SK-N-SH (cell line): ENCODE results near the gene CHERP. TPM values are rescaled to one million over a fixed set of nuclear protein-coding genes. Genes with fewer than 3 reads are reported as not detected.

Experiments used
- CTCF ChIA-PET: fragments of 300-600, 350-600 bp; formaldehyde crosslinking; extraction: SDS; loops from one replicate; lab custom pipeline; 2021; lab: Yijun Ruan, JAX
- POLR2A ChIA-PET: fragments of 350-600 bp; sonication (Branson Sonifier 250); formaldehyde crosslinking; extraction: SDS; loops from one replicate; lab custom pipeline; 2020; ENCODE audit warnings: antibody characterized with exemption, inconsistent platforms; lab: Yijun Ruan, JAX
- DNase-seq: peaks from one replicate; pipeline ENCODE4 v3.0.0; 2012
- H2AFZ ChIP-seq: fragments of 200-600 bp; sonication (generic); 2 replicates; pipeline ENCODE4 v1.8.1; 2016; ENCODE audit warnings: antibody characterized with exemption, mild to moderate bottlenecking, low read depth
- H3F3A ChIP-seq: fragments of 200-600 bp; sonication (generic); replicated peaks from 2 replicates; pipeline ENCODE3; 2016; ENCODE audit warnings: antibody characterized with exemption, mild to moderate bottlenecking; ENCODE audit not compliant: insufficient read depth
- H3K27ac ChIP-seq, 2 experiments: fragments of 200-500 bp in 1 of 2; fragments of 200-600 bp in 1 of 2; sonication (Bioruptor generic) in 1 of 2; sonication (generic), shearing (Covaris generic) in 1 of 2; 2 replicates each; pipeline versions ENCODE4 v1.5.1 to v1.6.1; 2014 to 2016; ENCODE audit warnings: low read depth in 2 of 2, inconsistent platforms in 1 of 2, low read length in 1 of 2, mild to moderate bottlenecking in 1 of 2, mixed read lengths in 1 of 2
- H3K27me3 ChIP-seq: fragments of 200-600 bp; sonication (generic), shearing (Covaris generic); 2 replicates; pipeline ENCODE4 v1.6.1; 2016; ENCODE audit warnings: mixed run types; ENCODE audit not compliant: insufficient read depth
- H3K36me3 ChIP-seq, 2 experiments: fragments of 200-500 bp in 1 of 2; fragments of 200-600 bp in 1 of 2; sonication (Bioruptor generic) in 1 of 2; sonication (generic) in 1 of 2; replicated peaks in 1 of 2; 2 replicates each; pipeline versions ENCODE3 to v1.5.1; 2014 to 2016; ENCODE audit warnings: low read length in 1 of 2, mild to moderate bottlenecking in 1 of 2; ENCODE audit not compliant: insufficient read depth in 2 of 2, control insufficient read depth in 1 of 2
- H3K4me1 ChIP-seq, 2 experiments: fragments of 200-500 bp in 1 of 2; fragments of 200-600 bp in 1 of 2; sonication (Bioruptor generic) in 1 of 2; sonication (generic), shearing (Covaris generic) in 1 of 2; 2 replicates each; pipeline versions ENCODE4 v1.5.1 to v1.6.1; 2014 to 2016; ENCODE audit warnings: low read depth in 1 of 2, low read length in 1 of 2, mixed run types in 1 of 2; ENCODE audit not compliant: insufficient read depth in 2 of 2, control insufficient read depth in 1 of 2
- H3K4me2 ChIP-seq: fragments of 200-600 bp; sonication (generic), shearing (Covaris generic); 2 replicates; pipeline ENCODE4 v1.6.1; 2017; ENCODE audit warnings: mixed run types
- H3K4me3 ChIP-seq, 2 experiments: fragments of 200-500 bp in 1 of 2; fragments of 200-600 bp in 1 of 2; sonication (Bioruptor generic) in 1 of 2; sonication (generic), shearing (Covaris generic) in 1 of 2; 2 replicates each; pipeline versions ENCODE4 v1.5.1 to v1.8.1; 2014 to 2016; ENCODE audit warnings: low read depth in 2 of 2, inconsistent platforms in 1 of 2, low read length in 1 of 2, mild to moderate bottlenecking in 1 of 2, mixed read lengths in 1 of 2, moderate library complexity in 1 of 2
- H3K79me2 ChIP-seq: fragments of 200-600 bp; sonication (generic); 2 replicates; pipeline ENCODE4 v1.8.1; 2017; ENCODE audit warnings: mild to moderate bottlenecking; ENCODE audit not compliant: insufficient read depth
- H3K9ac ChIP-seq: fragments of 200-600 bp; sonication (generic); 2 replicates; pipeline ENCODE4 v1.6.1; 2017; ENCODE audit warnings: mixed run types
- H3K9me2 ChIP-seq: fragments of 200-600 bp; sonication (generic); 2 replicates; pipeline ENCODE4 v1.6.1; 2017; ENCODE audit warnings: mixed run types
- H3K9me3 ChIP-seq: fragments of 200-600 bp; sonication (generic); 2 replicates; pipeline ENCODE4 v1.6.1; 2017; ENCODE audit warnings: mixed run types, mild to moderate bottlenecking, moderate library complexity
- H4K20me1 ChIP-seq: fragments of 200-600 bp; sonication (generic); 2 replicates; pipeline ENCODE4 v1.6.1; 2017; ENCODE audit warnings: mild to moderate bottlenecking, mixed run types; ENCODE audit not compliant: insufficient read depth
- ELF1 ChIP-seq: IDR thresholded peaks from 2 replicates; pipeline ENCODE4 v1.4.0; 2012
- EZH2phosphoT487 ChIP-seq: fragments of 200-600 bp; sonication (generic); IDR thresholded peaks from 2 replicates; pipeline ENCODE4 v1.6.1; 2017; ENCODE audit warnings: low read depth, mixed run types, mild to moderate bottlenecking, antibody characterized with exemption, moderate library complexity, borderline replicate concordance
- FOSL2 ChIP-seq: IDR thresholded peaks from 2 replicates; pipeline ENCODE4 v1.4.0; 2012; ENCODE audit warnings: low read depth, mild to moderate bottlenecking, moderate library complexity, borderline replicate concordance
- FOXJ3 ChIP-seq: sonication (generic); formaldehyde crosslinking; IDR thresholded peaks from 2 replicates; pipeline ENCODE4 v1.5.1; 2020; ENCODE audit warnings: mild to moderate bottlenecking, missing genetic modification reagents
- FOXM1 ChIP-seq: IDR thresholded peaks from 2 replicates; pipeline ENCODE4 v1.4.0; 2012; ENCODE audit warnings: low read depth, mild to moderate bottlenecking
- GABPA ChIP-seq: IDR thresholded peaks from 2 replicates; pipeline ENCODE4 v1.4.0; 2012; ENCODE audit warnings: low read depth, mild to moderate bottlenecking
- GATA2 ChIP-seq: sonication (generic); formaldehyde crosslinking; IDR thresholded peaks from 2 replicates; pipeline ENCODE4 v1.5.0; 2020; ENCODE audit warnings: mild to moderate bottlenecking, missing genetic modification reagents
- JUND ChIP-seq: IDR thresholded peaks from 2 replicates; pipeline ENCODE4 v1.4.0; 2012
- NFIC ChIP-seq: IDR thresholded peaks from 2 replicates; pipeline ENCODE4 v1.4.0; 2012; ENCODE audit warnings: borderline replicate concordance
- NRF1 ChIP-seq: IDR thresholded peaks from 2 replicates; pipeline ENCODE4 v1.6.1; 2012; ENCODE audit warnings: low read depth, mild to moderate bottlenecking, low read length
- RCOR1 ChIP-seq: fragments of 150-350 bp; IDR thresholded peaks from 2 replicates; pipeline ENCODE4 v1.6.1; 2017; ENCODE audit warnings: antibody characterized with exemption, low read length
- RXRA ChIP-seq: IDR thresholded peaks from 2 replicates; pipeline ENCODE4 v1.4.0; 2012; ENCODE audit warnings: low read depth, mild to moderate bottlenecking, borderline replicate concordance
- SMC3 ChIP-seq: IDR thresholded peaks from 2 replicates; pipeline ENCODE4 v1.6.1; 2012; ENCODE audit warnings: low read depth, low read length, improper control_type of control experiment
- TEAD4 ChIP-seq: IDR thresholded peaks from 2 replicates; pipeline ENCODE4 v1.4.0; 2012; ENCODE audit warnings: mild to moderate bottlenecking, borderline replicate concordance; ENCODE audit not compliant: insufficient read depth
- WGBS: methylation state at CpG from one replicate; pipeline ENCODE4 v1.1.6; 2017; ENCODE audit warnings: low lambda C conversion rate; 5-methylcytosine and 5-hydroxymethylcytosine counted together
- polyA plus RNA-seq, 3 experiments: library from polyadenylated mRNA; depleted of rRNA; stranded (reverse); fragments of >200 nt; gene quantifications; 2 replicates each; pipeline ENCODE4 v1.2.3, GENCODE V29; 2012
- TF ChIP-seq, protein P1 (sequence below): IDR thresholded peaks from 2 replicates; pipeline ENCODE4 v1.6.1; 2012; ENCODE audit warnings: mild to moderate bottlenecking, low read depth, low read length, moderate library complexity
- TF ChIP-seq, protein P2 (sequence below): IDR thresholded peaks from 2 replicates; pipeline ENCODE4 v1.4.0; 2012; ENCODE audit warnings: low read depth, borderline replicate concordance
- TF ChIP-seq, protein P3 (sequence below): IDR thresholded peaks from 2 replicates; pipeline ENCODE4 v1.4.0; 2012; ENCODE audit warnings: low read depth
- TF ChIP-seq, protein P4 (sequence below): fragments of 150-350 bp; IDR thresholded peaks from 2 replicates; pipeline ENCODE4 v1.6.1; 2017; ENCODE audit warnings: antibody characterized with exemption, low read length, low read depth, borderline replicate concordance
- TF ChIP-seq, protein P5 (sequence below): IDR thresholded peaks from 2 replicates; pipeline ENCODE4 v1.4.0; 2012; ENCODE audit warnings: low read depth, borderline replicate concordance
- TF ChIP-seq, protein P6 (sequence below): fragments of 200-600 bp; sonication (generic); IDR thresholded peaks from 2 replicates; pipeline ENCODE4 v1.6.1; 2017; ENCODE audit warnings: antibody characterized with exemption, mild to moderate bottlenecking, moderate library complexity

CHERP gene
- polyA plus RNA-seq, 1 of the 3 experiments (the other 2 are of a cell fraction), result 16.8 TPM

DNA sequence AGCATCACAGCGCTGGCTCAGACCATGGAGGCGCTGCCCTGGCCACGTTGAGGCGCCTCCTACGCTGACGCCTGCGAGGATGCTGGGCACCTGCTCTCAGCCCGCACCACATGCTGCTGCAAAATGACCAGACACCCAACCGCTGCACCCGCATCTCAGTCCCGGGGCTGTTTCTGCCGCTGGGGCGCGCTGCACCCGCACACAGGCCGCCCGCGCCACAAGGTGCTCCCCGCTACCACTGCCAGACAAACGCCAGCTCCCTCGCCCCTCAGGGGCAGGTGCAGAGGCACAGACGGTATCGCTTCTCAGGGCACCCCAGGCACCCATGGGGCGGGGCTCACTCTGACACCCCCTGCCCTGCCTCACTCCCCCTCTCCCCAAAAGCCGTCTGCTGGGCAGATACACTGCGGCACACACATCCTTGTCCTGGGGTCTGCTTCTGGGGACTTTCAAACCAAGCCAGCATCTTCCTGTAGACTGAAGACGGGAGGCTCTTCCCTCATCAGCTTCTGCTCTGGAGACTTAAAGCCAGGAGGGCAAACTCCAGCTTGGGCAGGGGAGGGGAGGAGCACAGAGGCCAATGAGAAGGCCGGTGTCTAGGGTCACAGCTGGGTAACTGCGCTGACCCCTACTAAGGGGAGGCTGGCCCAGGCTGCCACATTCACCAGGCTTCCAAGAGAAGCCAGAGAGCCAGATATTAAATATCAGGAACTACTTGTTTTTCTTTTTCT, 16.3 kb downstream of the CHERP start:
- H3K9me2 ChIP-seq, result no peaks in the 10 kb centered on the region
- H3K4me1 ChIP-seq, result no peaks in the 10 kb centered on the region
- H3K9me3 ChIP-seq, result no peaks in the 10 kb centered on the region
- TF ChIP-seq GABPA (no peak), NFIC (no peak), FOXJ3 (no peak), EZH2phosphoT487 (no peak), SMC3 (no peak), GATA2 (CRISPR knock-in tag) (no peak), FOSL2 (no peak), JUND (no peak), RCOR1 (no peak), FOXM1 (no peak), ELF1 (no peak), RXRA (no peak), TEAD4 (no peak), NRF1 (no peak)
- TF ChIP-seq, protein P1, sequence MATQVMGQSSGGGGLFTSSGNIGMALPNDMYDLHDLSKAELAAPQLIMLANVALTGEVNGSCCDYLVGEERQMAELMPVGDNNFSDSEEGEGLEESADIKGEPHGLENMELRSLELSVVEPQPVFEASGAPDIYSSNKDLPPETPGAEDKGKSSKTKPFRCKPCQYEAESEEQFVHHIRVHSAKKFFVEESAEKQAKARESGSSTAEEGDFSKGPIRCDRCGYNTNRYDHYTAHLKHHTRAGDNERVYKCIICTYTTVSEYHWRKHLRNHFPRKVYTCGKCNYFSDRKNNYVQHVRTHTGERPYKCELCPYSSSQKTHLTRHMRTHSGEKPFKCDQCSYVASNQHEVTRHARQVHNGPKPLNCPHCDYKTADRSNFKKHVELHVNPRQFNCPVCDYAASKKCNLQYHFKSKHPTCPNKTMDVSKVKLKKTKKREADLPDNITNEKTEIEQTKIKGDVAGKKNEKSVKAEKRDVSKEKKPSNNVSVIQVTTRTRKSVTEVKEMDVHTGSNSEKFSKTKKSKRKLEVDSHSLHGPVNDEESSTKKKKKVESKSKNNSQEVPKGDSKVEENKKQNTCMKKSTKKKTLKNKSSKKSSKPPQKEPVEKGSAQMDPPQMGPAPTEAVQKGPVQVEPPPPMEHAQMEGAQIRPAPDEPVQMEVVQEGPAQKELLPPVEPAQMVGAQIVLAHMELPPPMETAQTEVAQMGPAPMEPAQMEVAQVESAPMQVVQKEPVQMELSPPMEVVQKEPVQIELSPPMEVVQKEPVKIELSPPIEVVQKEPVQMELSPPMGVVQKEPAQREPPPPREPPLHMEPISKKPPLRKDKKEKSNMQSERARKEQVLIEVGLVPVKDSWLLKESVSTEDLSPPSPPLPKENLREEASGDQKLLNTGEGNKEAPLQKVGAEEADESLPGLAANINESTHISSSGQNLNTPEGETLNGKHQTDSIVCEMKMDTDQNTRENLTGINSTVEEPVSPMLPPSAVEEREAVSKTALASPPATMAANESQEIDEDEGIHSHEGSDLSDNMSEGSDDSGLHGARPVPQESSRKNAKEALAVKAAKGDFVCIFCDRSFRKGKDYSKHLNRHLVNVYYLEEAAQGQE, result no peak
- TF ChIP-seq, protein P2, sequence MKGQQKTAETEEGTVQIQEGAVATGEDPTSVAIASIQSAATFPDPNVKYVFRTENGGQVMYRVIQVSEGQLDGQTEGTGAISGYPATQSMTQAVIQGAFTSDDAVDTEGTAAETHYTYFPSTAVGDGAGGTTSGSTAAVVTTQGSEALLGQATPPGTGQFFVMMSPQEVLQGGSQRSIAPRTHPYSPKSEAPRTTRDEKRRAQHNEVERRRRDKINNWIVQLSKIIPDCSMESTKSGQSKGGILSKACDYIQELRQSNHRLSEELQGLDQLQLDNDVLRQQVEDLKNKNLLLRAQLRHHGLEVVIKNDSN, result no peak
- TF ChIP-seq, protein P3, sequence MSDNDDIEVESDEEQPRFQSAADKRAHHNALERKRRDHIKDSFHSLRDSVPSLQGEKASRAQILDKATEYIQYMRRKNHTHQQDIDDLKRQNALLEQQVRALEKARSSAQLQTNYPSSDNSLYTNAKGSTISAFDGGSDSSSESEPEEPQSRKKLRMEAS, result no peak
- TF ChIP-seq, protein P4, sequence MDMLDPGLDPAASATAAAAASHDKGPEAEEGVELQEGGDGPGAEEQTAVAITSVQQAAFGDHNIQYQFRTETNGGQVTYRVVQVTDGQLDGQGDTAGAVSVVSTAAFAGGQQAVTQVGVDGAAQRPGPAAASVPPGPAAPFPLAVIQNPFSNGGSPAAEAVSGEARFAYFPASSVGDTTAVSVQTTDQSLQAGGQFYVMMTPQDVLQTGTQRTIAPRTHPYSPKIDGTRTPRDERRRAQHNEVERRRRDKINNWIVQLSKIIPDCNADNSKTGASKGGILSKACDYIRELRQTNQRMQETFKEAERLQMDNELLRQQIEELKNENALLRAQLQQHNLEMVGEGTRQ, result no peak
- TF ChIP-seq, protein P5, sequence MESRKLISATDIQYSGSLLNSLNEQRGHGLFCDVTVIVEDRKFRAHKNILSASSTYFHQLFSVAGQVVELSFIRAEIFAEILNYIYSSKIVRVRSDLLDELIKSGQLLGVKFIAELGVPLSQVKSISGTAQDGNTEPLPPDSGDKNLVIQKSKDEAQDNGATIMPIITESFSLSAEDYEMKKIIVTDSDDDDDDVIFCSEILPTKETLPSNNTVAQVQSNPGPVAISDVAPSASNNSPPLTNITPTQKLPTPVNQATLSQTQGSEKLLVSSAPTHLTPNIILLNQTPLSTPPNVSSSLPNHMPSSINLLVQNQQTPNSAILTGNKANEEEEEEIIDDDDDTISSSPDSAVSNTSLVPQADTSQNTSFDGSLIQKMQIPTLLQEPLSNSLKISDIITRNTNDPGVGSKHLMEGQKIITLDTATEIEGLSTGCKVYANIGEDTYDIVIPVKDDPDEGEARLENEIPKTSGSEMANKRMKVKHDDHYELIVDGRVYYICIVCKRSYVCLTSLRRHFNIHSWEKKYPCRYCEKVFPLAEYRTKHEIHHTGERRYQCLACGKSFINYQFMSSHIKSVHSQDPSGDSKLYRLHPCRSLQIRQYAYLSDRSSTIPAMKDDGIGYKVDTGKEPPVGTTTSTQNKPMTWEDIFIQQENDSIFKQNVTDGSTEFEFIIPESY, result no peak
- TF ChIP-seq, protein P6, sequence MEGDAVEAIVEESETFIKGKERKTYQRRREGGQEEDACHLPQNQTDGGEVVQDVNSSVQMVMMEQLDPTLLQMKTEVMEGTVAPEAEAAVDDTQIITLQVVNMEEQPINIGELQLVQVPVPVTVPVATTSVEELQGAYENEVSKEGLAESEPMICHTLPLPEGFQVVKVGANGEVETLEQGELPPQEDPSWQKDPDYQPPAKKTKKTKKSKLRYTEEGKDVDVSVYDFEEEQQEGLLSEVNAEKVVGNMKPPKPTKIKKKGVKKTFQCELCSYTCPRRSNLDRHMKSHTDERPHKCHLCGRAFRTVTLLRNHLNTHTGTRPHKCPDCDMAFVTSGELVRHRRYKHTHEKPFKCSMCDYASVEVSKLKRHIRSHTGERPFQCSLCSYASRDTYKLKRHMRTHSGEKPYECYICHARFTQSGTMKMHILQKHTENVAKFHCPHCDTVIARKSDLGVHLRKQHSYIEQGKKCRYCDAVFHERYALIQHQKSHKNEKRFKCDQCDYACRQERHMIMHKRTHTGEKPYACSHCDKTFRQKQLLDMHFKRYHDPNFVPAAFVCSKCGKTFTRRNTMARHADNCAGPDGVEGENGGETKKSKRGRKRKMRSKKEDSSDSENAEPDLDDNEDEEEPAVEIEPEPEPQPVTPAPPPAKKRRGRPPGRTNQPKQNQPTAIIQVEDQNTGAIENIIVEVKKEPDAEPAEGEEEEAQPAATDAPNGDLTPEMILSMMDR, result no peak
- no peak overlapping the region for H3K27ac ChIP-seq
- 96% methylated on average over 26 of the region's 29 CpGs for WGBS
- H3K4me3 ChIP-seq, result no peak overlapping the region
- peaks cover 30 to 78% of the 10 kb centered on the region in 2 experiments for H3K36me3 ChIP-seq
- 0 out of 2 replicates have a peak, but pooled peaks cover 5% of the 10 kb centered on the region for H3K79me2 ChIP-seq
- H2AFZ ChIP-seq, result no peak overlapping the region
- H4K20me1 ChIP-seq, result no peaks in the 10 kb centered on the region
- DNase-seq, result no peak
- ChIA-PET CTCF (interaction anchor here (0.9 to 3.5 kb wide), 3 partner anchors 9 to 18 kb away, joined by 3 to 12 read pairs (median 4); no protein-coding TSS in a partner anchor), POLR2A (no interaction called here)
- no peak overlapping the region for H3K9ac ChIP-seq
- H3F3A ChIP-seq, result no peaks in the 10 kb centered on the region
- no peaks in the 10 kb centered on the region for H3K27me3 ChIP-seq
- H3K4me2 ChIP-seq, result no peak overlapping the region
